OCI-LY1 (cell line): ENCODE data around the gene KRT39.

Source experiments
- EZH2 ChIP-seq: fragments of 200-600 bp; sonication (generic), shearing (Covaris generic); IDR thresholded peaks from 2 replicates; pipeline ENCODE4 v1.8.0; 2017; ENCODE audit warnings: borderline replicate concordance, mixed run types, mild to moderate bottlenecking, antibody characterized with exemption, low read length, moderate library complexity, mixed read lengths
- TF ChIP-seq, protein P1 (sequence below): fragments of 200-600 bp; sonication (generic), shearing (Covaris generic); IDR thresholded peaks from 2 replicates; pipeline ENCODE4 v1.5.1; 2017; ENCODE audit warnings: mild to moderate bottlenecking, antibody characterized with exemption, low read length, moderate library complexity, mixed read lengths

- TF ChIP-seq, protein P1, sequence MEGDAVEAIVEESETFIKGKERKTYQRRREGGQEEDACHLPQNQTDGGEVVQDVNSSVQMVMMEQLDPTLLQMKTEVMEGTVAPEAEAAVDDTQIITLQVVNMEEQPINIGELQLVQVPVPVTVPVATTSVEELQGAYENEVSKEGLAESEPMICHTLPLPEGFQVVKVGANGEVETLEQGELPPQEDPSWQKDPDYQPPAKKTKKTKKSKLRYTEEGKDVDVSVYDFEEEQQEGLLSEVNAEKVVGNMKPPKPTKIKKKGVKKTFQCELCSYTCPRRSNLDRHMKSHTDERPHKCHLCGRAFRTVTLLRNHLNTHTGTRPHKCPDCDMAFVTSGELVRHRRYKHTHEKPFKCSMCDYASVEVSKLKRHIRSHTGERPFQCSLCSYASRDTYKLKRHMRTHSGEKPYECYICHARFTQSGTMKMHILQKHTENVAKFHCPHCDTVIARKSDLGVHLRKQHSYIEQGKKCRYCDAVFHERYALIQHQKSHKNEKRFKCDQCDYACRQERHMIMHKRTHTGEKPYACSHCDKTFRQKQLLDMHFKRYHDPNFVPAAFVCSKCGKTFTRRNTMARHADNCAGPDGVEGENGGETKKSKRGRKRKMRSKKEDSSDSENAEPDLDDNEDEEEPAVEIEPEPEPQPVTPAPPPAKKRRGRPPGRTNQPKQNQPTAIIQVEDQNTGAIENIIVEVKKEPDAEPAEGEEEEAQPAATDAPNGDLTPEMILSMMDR = no peak
- no peak for TF ChIP-seq EZH2
Observed at GRCh38 chr17:41009936-41010335, 43.2 kb upstream of the KRT39 start.
